AG09319 (cell line): Measurements from ENCODE around the gene URI1.
"Not testable (repeated sequence)": the region's sequence is repeated elsewhere in the genome, so short reads cannot be mapped to it uniquely, and the experiment has no call there.

ENCODE experiments used
- DNase-seq: peaks from one replicate; pipeline ENCODE4 v3.0.0-alpha.2; 2010; ENCODE audit warnings: low read depth; ENCODE audit errors: extremely low read depth
- CTCF ChIP-seq: IDR thresholded peaks from 2 replicates; pipeline ENCODE4 v1.5.1; 2011; ENCODE audit warnings: low read depth, mild to moderate bottlenecking, inconsistent platforms, low read length, moderate library complexity

The URI1 gene

DNA sequence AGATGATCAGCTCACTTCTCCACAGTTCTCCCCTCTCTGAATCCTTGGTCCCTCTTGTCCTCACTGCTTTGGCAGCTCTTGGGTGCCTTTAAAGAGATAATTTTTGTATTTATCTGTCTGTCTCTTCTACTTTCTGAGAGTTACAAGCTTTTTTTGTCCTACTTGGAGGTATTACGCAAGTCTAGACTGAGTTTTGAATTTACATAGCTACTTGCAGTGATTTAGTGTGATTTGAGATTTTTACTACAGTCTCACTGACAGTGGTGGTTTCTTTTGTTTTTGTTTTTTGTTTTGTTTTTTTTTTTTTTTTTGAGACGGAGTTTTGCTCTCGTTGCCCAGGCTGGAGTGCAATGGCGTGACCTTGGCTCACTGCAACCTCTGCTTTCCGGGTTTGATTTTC, 22.1 kb downstream of the URI1 start:
- no peak for DNase-seq
- TF ChIP-seq CTCF: no peak

- no peak for TF ChIP-seq CTCF
- DNase-seq: no peak
Observed at GRCh38 chr19:29965492-29965891, 23.5 kb downstream of the URI1 start.

GRCh38 chr19:29966142-29966541, 24.1 kb downstream of the URI1 start:
- DNase-seq: not testable (repeated sequence)

DNA sequence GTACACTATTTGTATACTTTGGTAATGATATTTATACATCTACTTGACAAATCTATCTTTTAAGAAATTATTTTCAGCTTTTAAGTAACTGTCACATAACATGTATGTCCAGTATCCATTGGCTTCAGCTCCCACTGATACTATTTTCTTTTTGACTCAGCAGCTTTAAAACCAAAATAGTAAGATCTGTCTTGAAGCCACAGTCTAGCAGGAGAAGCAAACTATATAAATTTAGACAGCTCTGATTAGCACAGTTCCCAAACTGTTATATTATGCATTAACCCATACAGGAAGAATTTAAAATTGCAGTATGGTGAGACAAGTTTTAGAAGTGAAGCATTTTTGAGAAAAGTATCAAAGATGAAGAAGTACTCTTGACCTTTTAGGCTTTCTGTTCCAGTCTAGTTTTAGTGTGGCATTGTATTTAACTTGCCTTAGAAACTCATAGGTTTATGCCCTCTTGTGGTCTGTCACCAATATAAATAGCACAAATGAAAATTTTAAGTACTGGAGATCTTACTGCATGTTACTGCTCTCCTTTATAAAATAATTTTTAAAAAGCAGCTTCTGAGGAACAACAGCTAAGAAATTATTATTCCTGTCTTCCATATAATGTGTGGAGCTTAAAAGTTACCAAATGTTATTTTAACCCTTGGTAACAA, 24.7 kb downstream of the URI1 start:
- peak; percentile 29 for TF ChIP-seq CTCF
- DNase-seq: no peak

- no peak for TF ChIP-seq CTCF
- DNase-seq: no peak
Observed at GRCh38 chr19:29967623-29968022, 25.6 kb downstream of the URI1 start.

DNA sequence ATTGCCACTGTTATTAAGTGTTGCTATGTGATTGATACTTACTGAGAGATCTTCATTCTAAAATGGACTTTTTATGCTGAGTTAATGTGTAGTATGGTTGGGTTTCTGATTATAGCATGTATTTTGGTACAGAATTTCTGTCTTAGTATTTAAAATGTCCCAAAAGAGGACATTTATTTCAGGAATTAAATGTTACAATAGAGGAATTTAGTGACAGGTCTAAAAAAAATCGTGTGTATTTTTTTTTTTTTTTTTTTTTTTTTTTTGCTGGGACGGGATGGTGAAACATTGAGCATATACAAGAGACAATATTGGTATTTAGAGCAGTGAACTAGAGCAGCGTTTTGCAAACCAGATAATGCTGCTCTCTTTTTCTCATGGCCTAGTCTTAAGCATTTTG, 27.9 kb downstream of the URI1 start:
- no peak for TF ChIP-seq CTCF
- no peak for DNase-seq

DNA sequence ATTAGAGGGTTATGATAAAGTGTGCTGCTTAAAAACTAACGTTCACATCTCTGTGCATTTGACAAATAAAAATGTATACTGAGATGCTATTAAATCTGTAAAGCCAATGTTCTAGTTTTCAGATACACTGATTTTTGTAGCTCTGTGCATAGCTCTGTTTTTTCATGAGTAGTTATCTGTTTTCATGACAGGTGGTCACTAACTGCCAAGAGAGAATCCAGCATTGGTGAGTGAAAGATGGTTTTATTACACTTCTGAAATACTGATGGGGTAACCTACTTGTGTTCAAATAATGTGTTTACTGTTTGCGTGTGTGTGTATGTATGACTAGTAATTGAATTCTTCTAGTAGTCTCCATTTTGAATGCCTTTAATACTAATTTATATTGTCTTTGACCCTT, 29.0 kb downstream of the URI1 start:
- no peak for DNase-seq
- no peak for TF ChIP-seq CTCF

- TF ChIP-seq CTCF: no peak
- no peak for DNase-seq
Observed at GRCh38 chr19:29971648-29972047, 29.6 kb downstream of the URI1 start.
